Endothelial cell of umbilical vein (primary cell): Measurements from ENCODE around the gene HDAC7. TPM values are rescaled to one million over a fixed set of nuclear protein-coding genes. Genes with fewer than 3 reads are reported as not detected.
A peak's percentile ranks its signal among the peaks of the same experiment; 100 is the strongest.

Experiments used
- BruUV-seq: library from RNA; stranded (reverse); fragments of 400-500 nt; replicated peaks from 2 replicates; lab custom pipeline; 2021; lab: Mats Ljungman, UMichigan
- CTCF ChIA-PET: fragments of 300-600, 350-600 bp; sonication (Branson Sonifier 250); formaldehyde crosslinking; loops from one replicate; lab custom pipeline; 2021; ENCODE audit warnings: antibody characterized with exemption, inconsistent platforms; lab: Charles Lee
- POLR2A ChIA-PET: fragments of 300-600, 350-600 bp; sonication (Branson Sonifier 250); formaldehyde crosslinking; loops from one replicate; lab custom pipeline; 2021; ENCODE audit warnings: antibody characterized with exemption, inconsistent platforms; lab: Charles Lee
- DNase-seq: peaks from one replicate; pipeline ENCODE4 v3.0.0-alpha.2; 2011; ENCODE audit warnings: low read depth, low spot score
- FAIRE-seq: peaks from 2 replicates; lab custom pipeline; 2011; peaks lifted over from hg19 to GRCh38; lab: Jason Lieb, UNC
- H2AFZ ChIP-seq: 2 replicates; pipeline ENCODE4 v1.6.0; 2012; ENCODE audit warnings: low read depth, low read length, control low read depth, inconsistent platforms
- H3K27ac ChIP-seq: 2 replicates; pipeline ENCODE4 v1.5.1; 2011; ENCODE audit warnings: low read depth, mild to moderate bottlenecking, control low read depth, low read length, moderate library complexity; ENCODE audit not compliant: insufficient read depth
- H3K27me3 ChIP-seq, 2 experiments: 2 replicates each; pipeline versions ENCODE4 v1.6.0 to v1.6.1; 2011; ENCODE audit warnings: low read length in 2 of 2, mixed read lengths in 1 of 2; ENCODE audit not compliant: control insufficient read depth in 2 of 2, insufficient read depth in 2 of 2
- H3K36me3 ChIP-seq, 2 experiments: 2 replicates in 1 of 2; 3 replicates in 1 of 2; pipeline ENCODE4 v1.5.1; 2011; ENCODE audit warnings: low read length in 2 of 2, mild to moderate bottlenecking in 1 of 2, moderate library complexity in 1 of 2; ENCODE audit not compliant: control insufficient read depth in 2 of 2, insufficient read depth in 2 of 2; ENCODE audit errors: extremely low read depth in 1 of 2
- H3K4me1 ChIP-seq: 3 replicates; pipeline ENCODE4 v1.5.1; 2011; ENCODE audit warnings: mild to moderate bottlenecking, low read length; ENCODE audit not compliant: control insufficient read depth, insufficient read depth; ENCODE audit errors: extremely low read depth
- H3K4me2 ChIP-seq: 2 replicates; pipeline ENCODE4 v1.6.1; 2011; ENCODE audit warnings: low read length, control low read depth, mixed read lengths; ENCODE audit not compliant: insufficient read depth
- H3K4me3 ChIP-seq, 3 experiments: fragments of 200-600 bp in 1 of 3; sonication (generic), shearing (Covaris generic) in 1 of 3; replicated peaks in 1 of 3; 2 replicates each; pipeline ENCODE4 v1.5.1; 2011 to 2016; ENCODE audit warnings: control low read depth in 3 of 3, low read length in 3 of 3, mild to moderate bottlenecking in 2 of 3, inconsistent platforms in 1 of 3, low read depth in 1 of 3, moderate library complexity in 1 of 3; ENCODE audit not compliant: insufficient read depth in 1 of 3
- H3K79me2 ChIP-seq: 2 replicates; pipeline ENCODE4 v1.6.0; 2012; ENCODE audit warnings: low read length, inconsistent platforms; ENCODE audit not compliant: control insufficient read depth, insufficient read depth
- H3K9ac ChIP-seq: replicated peaks from 2 replicates; pipeline ENCODE3; 2011; ENCODE audit warnings: low read length, control low read depth; ENCODE audit not compliant: insufficient read depth; ENCODE audit errors: extremely low read depth
- H3K9me1 ChIP-seq: replicated peaks from 3 replicates; pipeline ENCODE4 v1.6.0; 2011; ENCODE audit warnings: mild to moderate bottlenecking, low read length; ENCODE audit not compliant: control insufficient read depth, insufficient read depth; ENCODE audit errors: extremely low read depth
- H3K9me3 ChIP-seq: replicated peaks from 2 replicates; pipeline ENCODE4 v1.5.1; 2012; ENCODE audit warnings: low read length, inconsistent platforms; ENCODE audit not compliant: control insufficient read depth, insufficient read depth
- H4K20me1 ChIP-seq: replicated peaks from 2 replicates; pipeline ENCODE3; 2011; ENCODE audit warnings: mild to moderate bottlenecking, low read length; ENCODE audit not compliant: control insufficient read depth, insufficient read depth; ENCODE audit errors: extremely low read depth
- FOS ChIP-seq: IDR thresholded peaks from 2 replicates; pipeline ENCODE4 v1.6.1; 2011; ENCODE audit warnings: mild to moderate bottlenecking, low read length, moderate library complexity, borderline replicate concordance; ENCODE audit not compliant: insufficient read depth
- GATA2 ChIP-seq: IDR thresholded peaks from 2 replicates; pipeline ENCODE4 v1.7.0; 2011; ENCODE audit warnings: low read depth, mild to moderate bottlenecking, moderate library complexity, mixed read lengths, low read length; ENCODE audit not compliant: insufficient read length, insufficient read depth
- MAX ChIP-seq: IDR thresholded peaks from 2 replicates; pipeline ENCODE4 v1.6.1; 2011; ENCODE audit not compliant: insufficient read depth, insufficient read length
- MYC ChIP-seq: IDR thresholded peaks from one replicate; pipeline ENCODE4 v1.6.1; 2011; ENCODE audit warnings: mild to moderate bottlenecking, low read depth, low read length
- POLR2A ChIP-seq: IDR thresholded peaks from 2 replicates; pipeline ENCODE4 v1.6.1; 2012; ENCODE audit warnings: low read depth, mild to moderate bottlenecking, control low read depth, low read length
- POLR2AphosphoS5 ChIP-seq: IDR thresholded peaks from 2 replicates; pipeline ENCODE4 v1.6.1; 2012; ENCODE audit warnings: low read depth, mild to moderate bottlenecking, control low read depth, low read length, moderate library complexity; ENCODE audit not compliant: insufficient read depth
- dilution Hi-C: fragments of 300-500 bp; cut with MboI; formaldehyde crosslinking; loops from one replicate; pipeline ENCODE4 v1.15.0; 2019; ENCODE audit warnings: low sequenced_read_pairs; ENCODE audit not compliant: extremely low pct_ligation_motif_present
- intact Hi-C: fragments of 100-400 bp; cut with micrococcal nuclease; formaldehyde crosslinking; loops from one replicate; pipeline ENCODE4 v1.10.0; 2022
- polyA plus RNA-seq, 4 experiments: library from polyadenylated mRNA; depleted of rRNA in 3 of 4; stranded (reverse) in 3 of 4; unstranded in 1 of 4; fragments of >200 nt; gene quantifications; 2 replicates each; pipeline versions ENCODE4 v1.2.1 to v1.2.3, GENCODE V29; 2011 to 2012; ENCODE audit warnings: missing spikeins in 1 of 4
- total RNA-seq: library from RNA; stranded (reverse); gene quantifications from 2 replicates; pipeline ENCODE4 v1.2.3, GENCODE V29; 2021
- TF ChIP-seq, protein P1 (sequence below), 2 donors: IDR thresholded peaks; 1 replicate in 1 of 2; 2 replicates in 1 of 2; pipeline ENCODE4 v1.5.1; 2011; ENCODE audit warnings: low read length in 2 of 2, mild to moderate bottlenecking in 2 of 2, moderate library complexity in 2 of 2, control low read depth in 1 of 2, inconsistent platforms in 1 of 2, low read depth in 1 of 2; ENCODE audit not compliant: insufficient read depth in 1 of 2; ENCODE audit errors: extremely low read depth in 1 of 2

Gene HDAC7
- total and polyA plus RNA-seq, 2 donors (not counting 3 experiments of a cell fraction or from before 2014, with no cell fraction given) = 119 to 249 TPM

DNA sequence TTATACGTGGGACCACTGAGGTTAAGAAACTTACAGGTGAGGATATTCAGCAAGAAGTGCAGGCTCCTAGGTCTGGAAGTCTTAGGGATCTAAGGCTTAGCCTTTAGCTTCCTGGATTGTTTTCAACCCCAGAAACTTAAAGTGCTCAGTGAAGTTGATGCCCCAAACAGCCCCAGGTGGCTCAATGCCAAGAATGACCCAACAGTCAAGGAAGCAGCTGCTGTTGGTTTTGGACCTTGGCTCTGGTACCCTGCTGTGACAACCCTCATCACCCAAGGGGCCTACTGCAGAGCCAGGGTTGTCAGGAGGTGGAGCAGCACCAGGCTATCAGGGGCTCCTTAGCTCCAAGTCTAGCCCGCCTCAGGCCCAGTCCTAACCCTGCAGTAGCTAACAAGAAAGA is 48.3 kb upstream of the HDAC7 start:
- Histone ChIP-seq H3K4me3 (no peak overlapping the region), H3K9ac (no peak overlapping the region), H3K27me3 (no peaks in the 10 kb centered on the region), H3K4me2 (no peak overlapping the region), H4K20me1 (no peaks in the 10 kb centered on the region), H3K36me3 (no peaks in the 10 kb centered on the region), H2AFZ (no peak overlapping the region), H3K79me2 (no peaks in the 10 kb centered on the region), H3K27ac (no peak overlapping the region), H3K9me3 (no peaks in the 10 kb centered on the region), H3K9me1 (no peaks in the 10 kb centered on the region), H3K4me1 (peaks cover 6% of the 10 kb centered on the region)
- CTCF ChIA-PET = interaction anchor here (1.0 to 1.8 kb wide), 4 partner anchors 18 to 81 kb away, joined by 3 to 8 read pairs (median 4); partner anchors contain the start of gene VDR
- dilution Hi-C loops = no loop called here
- FAIRE-seq = no peak
- TF ChIP-seq POLR2AphosphoS5 (no peak), MAX (no peak), GATA2 (no peak), MYC (no peak), FOS (no peak), POLR2A (no peak)
- TF ChIP-seq, protein P1, sequence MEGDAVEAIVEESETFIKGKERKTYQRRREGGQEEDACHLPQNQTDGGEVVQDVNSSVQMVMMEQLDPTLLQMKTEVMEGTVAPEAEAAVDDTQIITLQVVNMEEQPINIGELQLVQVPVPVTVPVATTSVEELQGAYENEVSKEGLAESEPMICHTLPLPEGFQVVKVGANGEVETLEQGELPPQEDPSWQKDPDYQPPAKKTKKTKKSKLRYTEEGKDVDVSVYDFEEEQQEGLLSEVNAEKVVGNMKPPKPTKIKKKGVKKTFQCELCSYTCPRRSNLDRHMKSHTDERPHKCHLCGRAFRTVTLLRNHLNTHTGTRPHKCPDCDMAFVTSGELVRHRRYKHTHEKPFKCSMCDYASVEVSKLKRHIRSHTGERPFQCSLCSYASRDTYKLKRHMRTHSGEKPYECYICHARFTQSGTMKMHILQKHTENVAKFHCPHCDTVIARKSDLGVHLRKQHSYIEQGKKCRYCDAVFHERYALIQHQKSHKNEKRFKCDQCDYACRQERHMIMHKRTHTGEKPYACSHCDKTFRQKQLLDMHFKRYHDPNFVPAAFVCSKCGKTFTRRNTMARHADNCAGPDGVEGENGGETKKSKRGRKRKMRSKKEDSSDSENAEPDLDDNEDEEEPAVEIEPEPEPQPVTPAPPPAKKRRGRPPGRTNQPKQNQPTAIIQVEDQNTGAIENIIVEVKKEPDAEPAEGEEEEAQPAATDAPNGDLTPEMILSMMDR (IDR thresholded peaks at IDR 0.05; ENCODE audit: extremely low read depth in 1 of 2, insufficient read depth in 1 of 2, low read depth in 1 of 2, low read length in 2 of 2) = no peak
- intact Hi-C loops = no loop called here
- peak; percentile 49 for DNase-seq
- POLR2A ChIA-PET = no interaction called here
- no TSS peak for BruUV-seq
